K562 (cell line): ENCODE results near the gene YBX2. TPM values are rescaled to one million over a fixed set of nuclear protein-coding genes. Genes with fewer than 3 reads are reported as not detected.

Experiments used
- ARHGAP35 ChIP-seq: fragments of 450-650 bp; IDR thresholded peaks from 2 replicates; pipeline ENCODE4 v1.6.1; 2018; ENCODE audit not compliant: partially characterized antibody
- ASH1L ChIP-seq: fragments of 450-650 bp; IDR thresholded peaks from 2 replicates; pipeline ENCODE4 v1.6.1; 2018; ENCODE audit warnings: borderline replicate concordance, mild to moderate bottlenecking, low read depth; ENCODE audit not compliant: partially characterized antibody
- C11orf30 ChIP-seq: fragments of 450-650 bp; IDR thresholded peaks from 2 replicates; pipeline ENCODE4 v1.6.1; 2016; ENCODE audit warnings: low read depth, mild to moderate bottlenecking
- CREM ChIP-seq: IDR thresholded peaks from 2 replicates; pipeline ENCODE4 v1.6.1; 2014; ENCODE audit warnings: antibody characterized with exemption, low read depth
- GATA2 ChIP-seq: sonication (generic); formaldehyde crosslinking; IDR thresholded peaks from 2 replicates; pipeline ENCODE4 v1.4.0; 2020; ENCODE audit warnings: mild to moderate bottlenecking, missing genetic modification reagents
- HMG20B ChIP-seq: fragments of 250-450 bp; sonication (Bioruptor Pico); IDR thresholded peaks from 2 replicates; pipeline ENCODE4 v1.5.0; 2021; ENCODE audit warnings: mild to moderate bottlenecking
- HNRNPL ChIP-seq: fragments of 200-400 bp; formaldehyde crosslinking; IDR thresholded peaks from 2 replicates; pipeline ENCODE4 v1.6.1; 2017; ENCODE audit warnings: low read depth, mild to moderate bottlenecking, low read length
- ID3 ChIP-seq, 2 experiments: fragments of 250-450 bp in 1 of 2; fragments of 450-650 bp in 1 of 2; sonication (Bioruptor Pico) in 1 of 2; IDR thresholded peaks; 2 replicates each; pipeline versions ENCODE4 v1.6.1 to v1.8.0; 2016 to 2021; ENCODE audit warnings: mild to moderate bottlenecking in 2 of 2, moderate library complexity in 2 of 2, missing compliant biosample characterization in 1 of 2, missing genetic modification characterization in 1 of 2
- KDM5B ChIP-seq: fragments of 200-600 bp; sonication (generic); IDR thresholded peaks from 2 replicates; pipeline ENCODE4 v1.6.1; 2012; ENCODE audit warnings: low read depth, mild to moderate bottlenecking, moderate library complexity, low read length, control low read depth, inconsistent platforms; ENCODE audit not compliant: insufficient replicate concordance
- KLF13 ChIP-seq: fragments of 450-650 bp; IDR thresholded peaks from 2 replicates; pipeline ENCODE4 v1.6.1; 2016; ENCODE audit warnings: missing genetic modification characterization, low read depth, mild to moderate bottlenecking, missing compliant biosample characterization, moderate library complexity, borderline replicate concordance
- LCOR ChIP-seq: sonication (generic); formaldehyde crosslinking; IDR thresholded peaks from 2 replicates; pipeline ENCODE4 v1.8.0; 2022; ENCODE audit warnings: mild to moderate bottlenecking, missing genetic modification reagents
- MYC ChIP-seq, 2 experiments: fragments of 250-450 bp in 1 of 2; sonication (Bioruptor Pico) in 1 of 2; IDR thresholded peaks; 2 replicates each; pipeline versions ENCODE4 v1.5.1 to v1.6.1; 2012 to 2021; ENCODE audit warnings: low read depth in 2 of 2, borderline replicate concordance in 1 of 2, improper control_type of control experiment in 1 of 2, low read length in 1 of 2, mild to moderate bottlenecking in 1 of 2, moderate library complexity in 1 of 2
- NKRF ChIP-seq: fragments of 450-650 bp; IDR thresholded peaks from 2 replicates; pipeline ENCODE4 v1.6.1; 2016; ENCODE audit warnings: borderline replicate concordance
- SMAD4 ChIP-seq: fragments of 250-450 bp; sonication (Bioruptor Pico); conservative IDR thresholded peaks from 2 replicates; pipeline ENCODE4 v1.8.0; 2021; ENCODE audit warnings: inconsistent platforms, mild to moderate bottlenecking, moderate library complexity
- SRSF1 ChIP-seq: fragments of 200-400 bp; formaldehyde crosslinking; IDR thresholded peaks from 2 replicates; pipeline ENCODE4 v1.6.1; 2017; ENCODE audit warnings: mild to moderate bottlenecking, low read depth, low read length, moderate library complexity
- ZNF316 ChIP-seq: fragments of 450-650 bp; IDR thresholded peaks from 2 replicates; pipeline ENCODE4 v1.6.1; 2016
- polyA plus RNA-seq, 8 experiments: library from polyadenylated mRNA; depleted of rRNA in 4 of 8; stranded (reverse) in 5 of 8; unstranded in 3 of 8; fragments of >200 nt; fragmentation: Nextera tagmentation in 2 of 8; fragmentation: Illumina TruSeq in 1 of 8; extraction: Ambion mirVana in 2 of 8; extraction: Trizol in 1 of 8; gene quantifications; 2 replicates each; pipeline versions ENCODE4 v1.2.1 to v1.2.3, GENCODE V29; 2011 to 2014; ENCODE audit warnings: inconsistent platforms in 1 of 8, missing spikeins in 1 of 8
- total RNA-seq, 7 experiments: library from RNA; depleted of rRNA in 6 of 7; stranded (reverse); fragments of >200 nt in 6 of 7; fragmentation: Illumina TruSeq in 2 of 7; extraction: Trizol in 2 of 7; gene quantifications; 2 replicates each; pipeline versions ENCODE4 v1.2.1 to v1.2.3, GENCODE V29; 2011 to 2021; ENCODE audit warnings: low replicate concordance in 1 of 7
- TF ChIP-seq, protein P1 (sequence below): sonication (generic); formaldehyde crosslinking; IDR thresholded peaks from 2 replicates; pipeline ENCODE4 v1.8.0; 2022; ENCODE audit warnings: mild to moderate bottlenecking, missing genetic modification reagents
- TF ChIP-seq, protein P2 (sequence below): IDR thresholded peaks from 2 replicates; pipeline ENCODE4 v1.6.1; 2014; ENCODE audit warnings: antibody characterized with exemption
- TF ChIP-seq, protein P3 (sequence below): fragments of 200-800 bp; sonication (Bioruptor generic); IDR thresholded peaks from 2 replicates; pipeline ENCODE4 v1.6.1; 2017; ENCODE audit warnings: missing genetic modification characterization, missing compliant biosample characterization

YBX2 gene
- total and polyA plus RNA-seq, 9 of the 15 experiments (the other 6 are each of a cell fraction or from before 2014, with no cell fraction given) = 0.03 to 0.59 (median 0.27) TPM; not detected in 6

DNA sequence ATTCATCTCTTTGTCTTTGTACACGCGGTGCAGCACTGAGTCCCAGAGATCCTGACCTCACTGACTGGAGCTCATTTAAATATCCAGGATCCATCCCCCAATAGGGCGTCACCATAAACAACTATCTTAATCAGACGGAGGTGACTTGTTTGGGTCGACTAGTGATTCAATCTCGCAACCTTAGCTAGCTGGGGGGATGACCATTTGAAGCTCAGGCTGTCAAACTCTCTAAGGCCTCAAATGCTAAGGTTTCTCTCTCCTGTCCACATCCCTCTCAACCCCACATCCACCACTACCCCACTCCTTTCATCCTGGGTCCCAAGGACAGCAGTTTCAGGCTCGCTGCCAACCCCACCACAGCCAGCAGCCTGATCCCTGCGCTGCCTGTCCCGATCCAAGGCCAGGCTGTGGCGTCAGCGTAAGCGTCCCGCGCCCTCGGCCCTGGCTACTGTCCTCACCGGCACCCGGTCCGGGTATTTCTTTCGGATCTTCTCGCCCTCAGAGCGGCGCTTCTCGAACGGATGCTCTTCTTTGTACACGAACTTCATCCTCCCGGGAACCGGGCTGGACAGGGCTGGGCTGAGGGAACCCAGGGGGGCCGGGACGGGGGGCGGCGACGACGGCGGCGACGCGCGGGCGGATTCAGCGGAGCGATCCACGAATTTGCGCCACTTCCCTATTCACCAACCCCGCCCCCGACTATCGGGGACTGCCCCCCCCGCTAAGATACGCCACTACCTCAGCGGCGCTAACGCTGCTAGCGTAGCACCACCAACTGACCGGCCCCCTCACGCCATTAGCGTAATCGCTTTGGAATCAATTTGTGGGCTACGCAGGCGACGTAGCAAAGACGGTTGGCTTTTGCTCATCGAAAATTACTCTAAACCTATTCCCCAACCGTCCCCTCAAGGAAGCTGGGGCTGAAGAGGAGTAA, 52.4 kb downstream of the YBX2 start, which contains the start of gene GABARAP (continued):
- peak; percentile 66 for TF ChIP-seq NKRF
- TF ChIP-seq KDM5B = peak; percentile 21
- TF ChIP-seq KLF13 = 0 out of 2 replicates have a peak, but pooled peaks have one; percentile 28
- TF ChIP-seq, protein P1, sequence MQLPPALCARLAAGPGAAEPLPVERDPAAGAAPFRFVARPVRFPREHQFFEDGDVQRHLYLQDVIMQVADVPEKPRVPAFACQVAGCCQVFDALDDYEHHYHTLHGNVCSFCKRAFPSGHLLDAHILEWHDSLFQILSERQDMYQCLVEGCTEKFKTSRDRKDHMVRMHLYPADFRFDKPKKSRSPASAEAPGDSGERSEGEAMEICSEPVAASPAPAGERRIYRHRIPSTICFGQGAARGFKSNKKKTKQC = peak; percentile 70; the same call in 1 of the 2 replicates
- TF ChIP-seq, protein P2, sequence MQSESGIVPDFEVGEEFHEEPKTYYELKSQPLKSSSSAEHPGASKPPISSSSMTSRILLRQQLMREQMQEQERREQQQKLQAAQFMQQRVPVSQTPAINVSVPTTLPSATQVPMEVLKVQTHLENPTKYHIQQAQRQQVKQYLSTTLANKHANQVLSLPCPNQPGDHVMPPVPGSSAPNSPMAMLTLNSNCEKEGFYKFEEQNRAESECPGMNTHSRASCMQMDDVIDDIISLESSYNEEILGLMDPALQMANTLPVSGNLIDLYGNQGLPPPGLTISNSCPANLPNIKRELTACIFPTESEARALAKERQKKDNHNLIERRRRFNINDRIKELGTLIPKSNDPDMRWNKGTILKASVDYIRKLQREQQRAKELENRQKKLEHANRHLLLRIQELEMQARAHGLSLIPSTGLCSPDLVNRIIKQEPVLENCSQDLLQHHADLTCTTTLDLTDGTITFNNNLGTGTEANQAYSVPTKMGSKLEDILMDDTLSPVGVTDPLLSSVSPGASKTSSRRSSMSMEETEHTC = no peak
- TF ChIP-seq, protein P3, sequence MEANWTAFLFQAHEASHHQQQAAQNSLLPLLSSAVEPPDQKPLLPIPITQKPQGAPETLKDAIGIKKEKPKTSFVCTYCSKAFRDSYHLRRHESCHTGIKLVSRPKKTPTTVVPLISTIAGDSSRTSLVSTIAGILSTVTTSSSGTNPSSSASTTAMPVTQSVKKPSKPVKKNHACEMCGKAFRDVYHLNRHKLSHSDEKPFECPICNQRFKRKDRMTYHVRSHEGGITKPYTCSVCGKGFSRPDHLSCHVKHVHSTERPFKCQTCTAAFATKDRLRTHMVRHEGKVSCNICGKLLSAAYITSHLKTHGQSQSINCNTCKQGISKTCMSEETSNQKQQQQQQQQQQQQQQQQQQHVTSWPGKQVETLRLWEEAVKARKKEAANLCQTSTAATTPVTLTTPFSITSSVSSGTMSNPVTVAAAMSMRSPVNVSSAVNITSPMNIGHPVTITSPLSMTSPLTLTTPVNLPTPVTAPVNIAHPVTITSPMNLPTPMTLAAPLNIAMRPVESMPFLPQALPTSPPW = peak; percentile 90
- TF ChIP-seq ZNF316 = no peak
- TF ChIP-seq ARHGAP35 = peak; percentile 87
- TF ChIP-seq ID3 (CRISPR knock-in tag; IDR thresholded peaks at IDR 0.05) = no peak
- no peak for TF ChIP-seq ID3 (tag; IDR thresholded peaks at IDR 0.05)
- TF ChIP-seq ASH1L = no peak
- TF ChIP-seq LCOR (CRISPR knock-in tag) = no peak
- no peak for TF ChIP-seq HMG20B (CRISPR knock-in tag)
- TF ChIP-seq HNRNPL = peak; percentile 80; the same call in 1 of the 2 replicates
- 0 out of 2 replicates have a peak, but pooled peaks have one; percentile 12 for TF ChIP-seq C11orf30
- TF ChIP-seq CREM = peak; percentile 69
- TF ChIP-seq MYC (IDR thresholded peaks at IDR 0.05; ENCODE audit: low read depth, low read length) = peak; percentile 11; the same call in 1 of the 2 replicates
- no peak for TF ChIP-seq MYC (CRISPR knock-in tag; IDR thresholded peaks at IDR 0.05; ENCODE audit: borderline replicate concordance, low read depth)
- TF ChIP-seq SRSF1 = peak; percentile 97
- TF ChIP-seq GATA2 (CRISPR knock-in tag) = no peak
- peak; percentile 33 for TF ChIP-seq SMAD4
